Measurements from ENCODE around the gene PWWP2A.
A peak's percentile ranks its signal among the peaks of the same experiment; 100 is the strongest.

The PWWP2A gene

DNA sequence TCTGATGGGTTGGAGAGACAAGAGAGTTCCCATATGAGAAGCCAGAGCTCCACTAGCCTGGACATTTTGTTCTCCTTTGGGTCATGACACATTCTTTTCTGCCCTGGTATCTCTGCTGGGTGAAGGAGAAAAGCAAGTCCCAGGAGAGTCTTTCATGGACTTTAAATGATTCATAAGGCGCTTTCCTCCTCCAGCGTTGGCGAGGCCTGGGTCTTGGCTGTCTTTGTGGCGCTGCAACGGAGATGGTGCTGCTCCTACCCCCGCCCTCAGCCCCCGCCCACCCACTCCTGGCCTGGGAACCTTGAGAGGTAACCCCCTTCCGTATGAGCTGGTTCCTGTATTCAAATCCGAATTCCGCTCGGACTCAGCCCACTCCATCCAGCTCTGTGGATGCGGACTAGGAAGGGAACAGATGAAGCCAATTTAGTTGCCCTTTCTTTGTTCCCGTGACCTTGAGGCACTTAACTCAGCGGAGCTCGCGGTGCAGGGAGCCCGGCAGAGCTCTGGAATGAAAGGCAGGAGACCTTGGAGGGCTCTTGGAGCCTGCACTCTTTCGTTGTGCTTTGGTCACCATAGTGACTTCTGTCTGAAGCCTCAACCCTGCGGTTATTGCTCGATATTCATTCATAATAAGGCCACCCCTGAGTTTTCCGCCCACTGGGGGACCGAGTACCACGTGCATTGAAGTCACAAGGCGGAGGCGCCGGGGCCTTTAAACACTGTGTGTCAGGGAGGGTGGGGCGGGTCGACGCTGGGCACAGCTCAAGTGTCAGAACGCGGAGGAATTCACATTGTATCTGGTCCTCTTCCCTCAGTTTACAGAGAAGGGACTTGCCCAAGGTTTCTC lies 14.0 kb upstream of the PWWP2A start:
- peak; percentile 61 for DNase-seq (ENCODE audit: low spot score)

DNA sequence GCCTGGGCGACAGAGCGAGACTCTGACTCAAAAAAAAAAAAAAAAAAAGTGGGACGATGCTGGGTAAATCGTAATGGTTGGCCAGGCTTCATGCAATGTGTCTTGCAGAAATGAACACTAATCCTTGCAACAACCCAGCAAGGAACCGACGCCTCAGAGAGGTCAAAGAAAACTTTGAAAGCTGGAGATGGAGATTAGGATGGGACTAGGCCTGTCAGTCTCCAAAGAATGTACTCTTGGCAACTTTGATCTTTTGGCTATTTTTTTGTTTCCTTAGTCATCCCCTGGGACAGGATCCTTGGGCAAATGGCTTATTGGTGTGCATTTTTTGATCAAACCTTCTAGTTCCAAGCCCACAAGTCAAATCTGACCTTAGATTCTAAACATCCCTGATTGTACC lies 10.6 kb upstream of the PWWP2A start:
- DNase-seq (ENCODE audit: low spot score) = no peak

DNA sequence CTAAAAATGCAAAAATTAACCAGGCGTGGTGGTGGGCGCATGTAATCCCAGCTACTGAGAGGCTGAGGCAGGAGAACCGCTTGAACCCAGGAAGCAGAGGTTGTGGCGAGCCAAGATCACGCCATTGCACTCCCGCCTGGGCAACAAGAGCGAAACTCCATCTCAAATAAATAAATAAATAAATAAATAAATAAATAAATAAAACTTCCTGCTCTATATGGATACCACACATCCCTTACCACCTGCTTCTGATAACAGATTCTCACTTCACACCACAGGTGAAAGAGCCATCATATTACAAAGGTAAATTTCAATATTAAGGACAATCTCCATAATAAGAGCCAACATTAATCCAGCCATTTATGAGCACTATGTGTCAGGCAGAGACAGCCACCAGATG lies 9.4 kb upstream of the PWWP2A start:
- DNase-seq (ENCODE audit: low spot score) = no peak

DNA sequence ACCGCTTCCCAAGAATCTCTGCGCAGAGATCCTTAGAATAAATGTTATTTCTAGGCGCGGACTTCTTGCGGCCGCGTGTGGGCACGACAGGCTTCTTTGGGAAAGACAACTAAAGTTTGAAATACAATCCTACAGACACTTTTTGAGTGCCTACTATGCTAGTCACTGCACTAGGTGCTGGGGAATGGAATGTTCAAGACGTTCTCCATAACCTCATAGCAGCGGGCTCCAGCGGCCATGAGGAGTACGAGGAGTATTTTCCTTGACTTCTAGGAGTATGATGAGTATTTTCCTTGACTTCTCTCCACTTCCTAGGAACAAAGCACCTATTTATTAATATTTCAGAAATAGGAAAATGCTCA lies 636 bp upstream of the PWWP2A start:
- no peak for DNase-seq (ENCODE audit: low spot score)

DNA sequence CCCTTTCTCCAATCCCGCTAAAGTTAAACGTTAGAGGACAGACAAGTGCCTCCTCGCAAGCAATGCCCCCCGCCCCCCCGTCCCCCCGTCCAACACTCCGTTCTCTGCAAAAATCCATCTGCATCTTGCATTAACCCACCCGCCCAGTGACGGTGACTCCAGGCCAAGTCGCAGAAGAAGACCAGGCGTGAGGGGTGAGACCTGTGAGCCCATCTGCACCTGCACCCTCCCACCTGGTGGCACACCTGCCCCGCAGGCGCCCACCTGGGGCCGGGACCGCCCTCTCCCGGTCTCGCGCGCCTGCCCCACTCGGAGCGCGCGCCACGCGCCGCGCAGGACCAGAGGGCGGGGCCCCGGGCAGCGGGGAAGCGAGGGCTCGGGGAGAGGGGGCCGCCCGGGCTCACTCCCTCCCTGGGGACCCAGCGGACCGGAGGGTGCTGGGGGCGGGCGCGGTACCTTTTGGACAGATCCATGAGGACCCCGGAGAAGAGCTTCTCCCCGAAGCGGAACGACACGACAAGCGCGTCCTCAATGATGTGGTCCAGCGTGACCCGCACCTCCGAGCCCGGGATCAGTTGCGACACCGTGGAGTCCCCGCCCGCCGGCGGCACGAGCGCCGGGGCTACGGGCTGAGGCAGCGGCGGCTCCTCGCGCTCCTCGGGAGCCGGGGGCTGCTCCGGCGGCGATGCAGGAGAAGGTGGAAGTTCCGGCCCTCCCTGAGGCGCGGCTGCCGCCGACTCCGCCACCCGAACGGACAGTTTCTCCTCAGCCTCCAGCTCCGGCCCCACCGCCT lies 705 bp downstream of the PWWP2A start:
- DNase-seq (ENCODE audit: low spot score) = peak; percentile 52

DNA sequence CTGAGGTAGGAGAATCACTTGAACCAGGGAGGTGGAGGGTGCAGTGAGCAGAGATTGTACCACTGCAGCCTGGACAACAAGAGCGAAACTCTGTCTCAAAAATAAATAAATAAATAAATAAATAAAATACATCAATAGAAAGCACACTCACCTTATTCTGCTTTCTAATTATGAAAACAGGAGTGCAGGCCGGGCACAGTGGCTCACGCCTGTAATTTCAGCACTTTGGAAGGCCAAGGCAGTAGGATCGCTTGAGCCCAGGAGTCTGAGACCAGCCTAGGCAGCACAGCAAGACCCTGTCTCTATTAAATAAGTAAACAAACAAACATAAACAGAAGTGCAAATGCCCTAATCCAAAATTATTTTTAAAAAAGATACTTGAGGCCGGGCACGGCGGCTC lies 2.3 kb downstream of the PWWP2A start:
- DNase-seq (ENCODE audit: low spot score) = no peak

DNA sequence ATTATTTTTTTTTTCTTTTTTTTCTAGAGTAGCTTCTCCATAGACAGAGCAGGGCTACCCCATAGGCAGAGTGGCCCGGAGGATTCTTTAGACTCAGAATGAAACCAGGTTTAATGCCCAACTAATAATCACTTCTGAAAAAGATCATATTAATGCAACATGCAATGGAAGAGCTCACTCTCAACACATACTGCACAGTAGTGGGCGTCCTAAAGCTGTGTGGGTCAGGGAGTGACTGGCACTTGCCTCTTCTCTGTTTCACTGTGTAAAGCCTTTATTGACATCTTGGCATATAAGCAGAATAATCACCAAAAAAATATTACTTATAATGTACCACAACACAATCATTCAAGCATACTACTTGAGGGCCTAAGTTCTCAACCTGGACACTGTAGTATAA lies 11.1 kb downstream of the PWWP2A start:
- no peak for DNase-seq (ENCODE audit: low spot score)

DNA sequence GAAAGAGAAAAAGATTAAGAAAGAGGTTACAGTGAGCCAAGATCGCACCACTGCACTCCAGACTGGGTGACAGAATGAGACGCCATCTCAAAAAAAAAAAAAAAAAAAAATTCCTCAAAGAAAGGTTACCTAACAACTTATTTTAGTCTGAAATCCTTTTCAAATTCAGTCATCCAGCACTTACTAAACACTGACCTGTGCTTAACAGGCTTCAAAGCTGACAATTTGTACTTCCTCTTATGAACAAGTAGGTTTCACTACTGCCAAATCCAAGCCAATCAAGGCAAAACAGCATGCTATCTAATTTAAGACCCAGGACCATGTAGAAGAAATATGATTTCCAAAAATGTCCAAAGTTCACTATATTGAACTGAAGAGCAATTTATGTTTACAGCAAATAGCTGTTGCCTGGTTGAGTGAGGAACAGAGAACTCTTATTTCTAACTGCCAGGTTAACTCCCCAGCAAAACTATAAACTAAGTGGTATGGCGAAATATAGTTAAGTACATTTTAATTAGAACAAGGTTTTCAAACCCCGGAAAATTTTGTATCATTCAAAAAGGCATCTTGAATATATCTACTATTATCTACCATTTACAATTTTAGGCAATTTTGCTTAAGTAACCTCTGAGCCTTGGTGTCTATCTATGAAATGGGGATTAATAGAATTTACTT lies 13.4 kb downstream of the PWWP2A start:
- DNase-seq (ENCODE audit: low spot score) = no peak

DNA sequence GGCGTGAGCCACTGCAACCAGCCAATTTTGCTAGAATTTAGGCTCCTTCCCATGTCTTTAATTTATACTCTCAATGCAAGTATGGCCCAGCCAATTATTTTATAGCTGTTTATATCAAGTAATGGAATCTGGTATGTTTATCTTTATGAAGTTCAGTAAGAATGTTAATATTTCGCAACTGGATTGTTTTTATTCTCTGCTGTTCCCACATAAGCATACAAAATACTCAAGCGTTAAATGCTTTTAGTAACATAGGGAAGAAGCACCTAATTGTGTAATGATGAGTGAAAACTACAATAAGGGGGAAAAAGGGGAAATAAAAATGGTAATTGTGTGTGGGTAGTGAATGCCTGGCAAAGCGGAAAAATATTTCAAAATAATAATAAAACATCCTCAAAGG lies 21.3 kb downstream of the PWWP2A start:
- DNase-seq (ENCODE audit: low spot score) = no peak

DNA sequence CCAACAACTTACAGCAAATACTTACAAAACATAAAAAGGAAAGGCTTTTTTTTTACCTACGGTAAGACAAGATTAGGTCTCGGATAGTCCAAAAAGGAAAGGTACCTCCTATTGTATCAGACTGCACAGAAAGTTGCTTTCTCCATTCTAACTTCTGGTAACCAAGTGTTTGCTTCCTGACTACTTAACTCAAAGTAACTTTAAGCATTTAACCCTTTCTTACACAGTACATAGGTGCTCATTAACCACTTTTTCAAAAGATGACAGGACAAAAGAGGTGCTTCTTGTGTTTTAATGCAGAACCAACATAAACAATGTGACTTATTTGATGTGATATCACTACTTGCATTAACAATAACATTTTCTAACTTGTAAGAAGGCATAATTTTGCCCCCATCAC lies 23.1 kb downstream of the PWWP2A start:
- DNase-seq (ENCODE audit: low spot score) = no peak

DNA sequence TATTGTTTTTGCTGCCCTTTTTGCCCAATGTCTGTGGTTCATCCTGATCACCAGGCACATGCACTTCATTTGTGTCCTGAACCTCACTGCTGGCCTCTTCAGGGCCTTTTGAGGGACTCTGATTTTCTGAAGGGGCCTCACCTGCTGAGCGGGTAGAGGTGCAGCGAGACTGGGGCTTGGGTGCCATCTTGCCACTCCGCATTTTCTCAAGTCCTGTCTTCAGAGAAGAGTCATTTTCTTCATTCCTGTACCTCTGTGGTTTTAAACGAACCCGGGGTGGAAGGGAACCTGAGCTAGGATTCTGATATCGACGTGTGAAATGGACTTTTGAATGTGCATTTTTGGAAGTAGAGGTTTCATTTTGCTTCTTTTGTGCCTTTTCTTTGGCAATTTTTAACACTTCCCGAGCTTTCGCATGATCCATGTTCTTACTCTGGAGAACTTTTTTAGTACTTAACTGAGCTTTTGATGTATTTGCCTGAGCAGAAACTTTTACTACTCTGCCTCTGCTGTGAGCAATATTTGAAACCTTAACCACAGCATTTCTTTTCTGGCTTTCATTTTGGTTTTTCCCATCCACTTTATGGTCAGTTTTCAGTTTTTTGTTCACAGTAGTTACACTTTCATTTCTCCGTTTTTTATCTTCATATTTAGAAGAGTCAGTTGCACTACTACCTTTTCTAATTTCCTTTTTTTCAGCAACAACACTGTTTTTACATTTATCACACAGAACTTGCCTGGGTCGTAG lies 26.1 kb downstream of the PWWP2A start:
- DNase-seq (ENCODE audit: low spot score) = no peak

DNA sequence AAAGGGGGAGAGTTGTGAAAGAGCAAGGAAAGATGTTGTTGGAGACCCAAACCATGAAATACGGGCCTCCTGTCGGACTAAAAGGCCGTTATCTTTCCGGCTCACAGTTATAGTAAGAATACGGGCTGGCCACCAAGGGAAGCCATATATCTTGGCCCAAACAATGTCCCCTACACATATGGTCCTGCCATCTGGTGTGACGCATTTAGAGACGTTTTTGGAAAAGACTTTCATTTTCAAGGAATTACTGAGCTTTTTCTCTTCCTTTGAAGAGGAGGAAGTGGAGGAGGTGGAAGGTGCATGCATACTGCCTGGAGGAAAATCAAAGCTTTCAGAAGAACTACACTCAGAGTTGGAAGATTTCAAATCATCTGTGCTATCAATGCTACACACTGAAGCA lies 26.7 kb downstream of the PWWP2A start:
- DNase-seq (ENCODE audit: low spot score) = no peak

DNA sequence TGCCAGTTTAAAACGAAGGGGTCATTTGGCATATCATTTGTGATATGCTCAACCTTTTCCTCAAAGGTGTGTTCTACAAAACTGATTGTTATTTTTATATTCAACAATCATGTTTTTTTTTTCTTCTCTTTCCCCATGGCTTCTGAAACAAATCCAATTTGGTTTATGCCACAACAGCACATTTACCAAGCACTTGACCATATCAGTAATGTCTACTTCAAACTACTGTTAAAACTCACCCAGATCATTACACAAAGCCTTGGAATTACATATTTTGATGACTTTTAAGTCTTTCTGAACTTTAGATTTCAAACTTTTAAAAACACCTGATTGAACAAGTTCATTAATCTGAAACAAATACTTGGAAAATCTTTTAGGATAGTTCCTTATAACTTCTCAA lies 29.2 kb downstream of the PWWP2A start:
- DNase-seq (ENCODE audit: low spot score) = no peak

DNA sequence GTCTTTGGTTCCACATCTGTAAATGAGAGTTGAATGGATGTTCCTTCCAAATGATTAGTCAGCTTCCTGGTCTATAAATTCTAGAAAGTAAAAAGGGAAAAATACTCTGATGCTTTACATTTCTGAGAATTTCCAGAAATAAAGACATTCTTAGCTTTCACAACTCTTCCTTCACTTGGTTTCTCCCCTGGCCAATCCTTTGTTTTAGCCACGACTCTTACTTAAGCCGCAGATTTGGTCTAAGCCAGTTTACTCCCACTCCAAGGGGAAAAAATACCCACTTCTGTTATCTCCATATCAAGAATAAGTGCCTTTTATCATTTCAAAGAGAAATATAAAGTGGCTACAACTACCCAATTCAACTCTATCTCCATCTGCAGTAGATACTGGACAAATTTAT lies 29.7 kb downstream of the PWWP2A start:
- DNase-seq (ENCODE audit: low spot score) = no peak

DNA sequence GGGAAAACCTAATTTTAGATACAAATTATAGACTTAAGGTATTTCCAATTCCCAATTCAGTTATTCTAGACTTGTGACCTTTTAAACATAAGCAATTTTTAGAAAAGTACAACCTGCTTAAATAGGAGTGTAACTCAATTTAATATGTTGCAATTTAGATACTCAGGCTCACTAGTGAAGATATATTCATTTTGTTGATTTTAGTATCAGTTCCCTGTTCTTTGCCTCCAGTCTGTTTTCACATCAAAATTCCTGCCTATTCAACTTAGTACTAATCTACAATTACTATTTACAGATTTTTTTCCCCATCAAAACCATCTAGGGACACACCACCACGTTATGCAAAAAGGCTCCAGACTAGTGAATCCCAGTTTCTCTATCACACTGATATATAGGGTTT lies 30.4 kb downstream of the PWWP2A start:
- no peak for DNase-seq (ENCODE audit: low spot score)

DNA sequence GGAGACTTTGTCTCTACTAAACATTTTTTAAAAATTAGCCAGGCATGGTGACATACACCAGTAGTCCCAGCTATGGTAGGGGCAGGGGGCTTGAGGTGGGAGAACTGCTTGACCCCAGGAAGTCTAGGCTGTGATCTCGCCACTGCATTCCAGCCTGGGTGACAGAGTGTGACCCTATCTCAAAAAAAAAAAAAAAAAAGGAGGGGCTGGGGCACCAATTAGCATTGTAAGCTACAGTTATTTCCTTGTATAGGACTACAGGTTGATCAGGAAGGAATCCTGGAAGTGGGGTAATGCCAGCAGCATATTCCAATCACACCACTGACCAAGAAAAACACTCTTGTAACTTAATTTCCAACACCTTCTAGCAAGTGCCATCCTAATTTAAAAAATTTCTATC lies 32.1 kb downstream of the PWWP2A start:
- no peak for DNase-seq (ENCODE audit: low spot score)

DNA sequence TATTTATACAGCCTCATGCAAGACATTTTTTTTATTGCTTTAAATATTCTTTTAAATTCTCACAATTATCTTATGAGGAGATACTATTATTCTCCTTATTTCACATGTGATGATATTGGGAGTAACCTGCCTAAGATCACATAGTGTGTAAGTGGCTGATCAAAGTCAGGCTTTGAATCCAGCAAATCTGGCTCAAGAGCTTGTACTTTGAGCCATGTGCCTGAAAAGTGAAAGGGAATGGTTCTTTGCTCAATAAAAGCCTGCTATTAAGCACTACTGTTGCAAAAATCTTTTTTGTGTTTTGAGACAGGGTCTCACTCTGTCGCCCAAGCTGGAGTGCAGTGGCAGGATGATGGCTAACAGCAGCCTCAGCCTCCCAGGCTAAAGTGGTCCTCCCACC lies 35.1 kb downstream of the PWWP2A start:
- no peak for DNase-seq (ENCODE audit: low spot score)

DNA sequence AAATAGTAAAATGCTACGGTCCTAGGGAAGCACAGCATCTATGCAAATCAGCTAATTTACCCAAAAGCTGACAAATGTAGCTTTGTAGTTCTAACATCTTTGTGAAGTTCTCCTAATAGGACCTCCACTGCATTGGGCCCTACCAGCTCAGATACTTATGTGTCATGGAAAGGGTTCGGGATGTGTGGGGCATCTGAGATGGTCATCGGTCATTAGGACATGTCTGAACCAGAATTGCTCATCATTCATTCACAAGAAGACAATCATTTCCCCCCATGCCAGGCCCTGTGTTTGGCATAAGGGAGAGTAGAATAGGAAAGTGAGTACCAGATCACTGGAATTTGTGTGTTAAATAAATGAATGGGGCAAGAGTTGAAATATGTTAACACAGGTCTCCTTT lies 35.7 kb downstream of the PWWP2A start:
- no peak for DNase-seq (ENCODE audit: low spot score)

DNA sequence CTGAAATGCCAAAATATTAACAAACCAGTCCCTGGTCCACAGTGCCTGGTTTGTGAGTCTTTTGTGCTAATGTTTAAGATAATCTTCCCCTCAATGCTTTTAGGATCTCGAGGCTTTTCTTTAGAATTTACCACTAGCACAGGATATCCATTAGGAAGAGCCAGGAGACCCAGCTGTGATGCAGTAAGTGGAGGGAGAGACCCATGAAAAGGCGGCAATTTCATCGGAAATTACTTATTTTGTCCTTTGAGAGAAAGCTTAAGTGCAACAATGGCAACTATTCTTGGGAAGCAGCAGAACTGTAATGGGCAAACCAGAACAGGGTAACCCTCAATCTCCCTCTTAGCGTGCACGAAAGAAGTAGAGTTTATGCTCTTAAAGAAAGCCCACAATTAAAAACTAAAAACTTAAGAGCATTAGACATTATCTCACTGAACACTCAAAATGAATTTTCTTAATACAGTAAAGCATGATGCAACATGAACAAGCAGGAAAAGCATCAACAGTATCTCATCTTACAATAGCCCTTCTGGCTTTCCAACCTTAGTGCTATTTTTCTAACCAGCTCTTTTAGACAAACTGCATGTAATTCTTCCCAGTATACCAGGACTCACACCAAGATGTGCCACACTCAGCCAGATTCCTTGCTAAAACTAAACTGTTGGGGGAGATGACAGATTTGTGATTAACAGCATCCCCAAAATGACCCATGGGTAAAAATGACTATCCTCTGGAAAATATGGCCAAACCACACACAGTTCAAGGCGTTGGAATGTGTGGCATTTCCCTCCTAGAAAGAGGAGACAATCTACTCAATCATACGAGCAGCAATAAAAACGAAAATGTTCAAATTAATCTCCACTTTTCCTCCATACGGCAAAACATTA lies 36.4 kb downstream of the PWWP2A start:
- no peak for DNase-seq (ENCODE audit: low spot score)

DNA sequence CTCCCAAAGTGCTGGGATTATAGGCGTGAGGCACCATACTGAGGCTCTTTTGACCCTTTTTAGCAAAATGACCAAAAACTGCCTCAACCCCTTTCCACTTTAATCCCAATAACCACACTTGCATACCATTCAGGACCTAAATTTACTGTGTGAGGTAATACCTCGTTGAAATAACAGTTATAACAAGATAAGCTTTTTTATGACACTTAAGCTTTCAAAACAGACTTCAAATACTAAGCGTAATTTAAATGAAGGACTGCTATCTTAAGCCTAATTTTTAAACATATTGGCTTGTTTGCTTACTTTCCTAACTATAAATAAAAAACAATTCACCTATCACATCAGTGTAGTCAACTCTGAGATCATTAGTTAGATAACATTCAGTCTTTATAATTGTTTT lies 37.8 kb downstream of the PWWP2A start:
- no peak for DNase-seq (ENCODE audit: low spot score)

DNA sequence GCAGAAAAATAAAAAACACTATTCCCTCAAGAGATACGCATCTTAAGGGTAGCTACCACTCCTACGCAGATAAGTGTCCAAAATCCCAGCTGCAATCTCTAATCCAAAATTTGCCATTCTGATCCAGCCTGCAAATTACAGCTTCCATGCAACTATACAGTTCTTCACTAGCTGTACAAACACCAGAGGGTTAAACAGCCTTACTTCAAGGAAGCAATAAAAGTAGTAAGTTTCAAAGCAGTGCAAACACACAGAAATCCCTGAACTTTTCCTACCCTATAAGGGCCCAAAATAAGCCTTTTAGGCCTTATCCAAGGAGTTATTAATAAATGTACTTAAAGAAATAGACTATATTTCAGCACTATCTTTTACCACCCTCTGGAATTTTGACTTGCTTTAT lies 39.5 kb downstream of the PWWP2A start:
- no peak for DNase-seq (ENCODE audit: low spot score)

Data from iPS-NIHi11 (cell line).